ENCODE results near the gene VAMP2.

VAMP2 gene

DNA sequence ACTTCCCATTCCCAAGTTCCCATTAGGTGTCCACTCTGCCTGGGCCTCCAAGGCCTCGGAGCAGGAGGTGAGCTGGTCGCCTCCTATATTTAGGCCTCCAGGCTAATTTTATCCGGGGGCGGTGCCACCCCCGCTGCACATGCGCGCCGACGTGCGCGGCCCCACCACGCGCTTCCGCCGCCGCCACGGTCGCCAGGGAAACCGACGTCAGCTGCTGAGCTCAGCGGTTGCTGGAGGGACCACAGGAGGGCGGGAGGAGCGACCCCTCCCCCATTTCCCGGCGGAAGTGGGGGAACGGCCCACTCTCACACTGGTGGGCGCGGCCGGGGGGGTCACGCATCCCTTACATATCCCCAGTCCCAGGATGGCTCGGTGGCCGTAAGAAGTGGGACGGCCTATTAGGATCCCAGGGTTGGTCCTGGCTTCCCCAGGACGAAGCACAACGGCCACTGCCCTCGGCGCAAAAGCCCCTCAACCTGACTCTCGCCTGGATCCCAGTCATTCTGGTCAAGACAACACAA, 11.6 kb downstream of the VAMP2 start:
- H4K20me1 ChIP-seq (ENCODE audit: low read depth, low read length) = no peaks in the 10 kb centered on the region
- peak overlapping the region; percentile 62 for H3K4me3 ChIP-seq (ENCODE audit: insufficient read depth, low read length, poor library complexity, severe bottlenecking)
- no peak for TF ChIP-seq EZH2phosphoT487 (conservative IDR thresholded peaks at IDR 0.05; ENCODE audit: low read length)
- TF ChIP-seq, protein P1, sequence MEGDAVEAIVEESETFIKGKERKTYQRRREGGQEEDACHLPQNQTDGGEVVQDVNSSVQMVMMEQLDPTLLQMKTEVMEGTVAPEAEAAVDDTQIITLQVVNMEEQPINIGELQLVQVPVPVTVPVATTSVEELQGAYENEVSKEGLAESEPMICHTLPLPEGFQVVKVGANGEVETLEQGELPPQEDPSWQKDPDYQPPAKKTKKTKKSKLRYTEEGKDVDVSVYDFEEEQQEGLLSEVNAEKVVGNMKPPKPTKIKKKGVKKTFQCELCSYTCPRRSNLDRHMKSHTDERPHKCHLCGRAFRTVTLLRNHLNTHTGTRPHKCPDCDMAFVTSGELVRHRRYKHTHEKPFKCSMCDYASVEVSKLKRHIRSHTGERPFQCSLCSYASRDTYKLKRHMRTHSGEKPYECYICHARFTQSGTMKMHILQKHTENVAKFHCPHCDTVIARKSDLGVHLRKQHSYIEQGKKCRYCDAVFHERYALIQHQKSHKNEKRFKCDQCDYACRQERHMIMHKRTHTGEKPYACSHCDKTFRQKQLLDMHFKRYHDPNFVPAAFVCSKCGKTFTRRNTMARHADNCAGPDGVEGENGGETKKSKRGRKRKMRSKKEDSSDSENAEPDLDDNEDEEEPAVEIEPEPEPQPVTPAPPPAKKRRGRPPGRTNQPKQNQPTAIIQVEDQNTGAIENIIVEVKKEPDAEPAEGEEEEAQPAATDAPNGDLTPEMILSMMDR (IDR thresholded peaks at IDR 0.05; ENCODE audit: insufficient read depth, low read length, poor library complexity, severe bottlenecking) = no peak
- H3K9ac ChIP-seq (ENCODE audit: low read length) = peak overlapping the region; percentile 70
- no peak overlapping the region for H2AFZ ChIP-seq (ENCODE audit: low read depth, low read length, severe bottlenecking)
- peak overlapping the region; percentile 38 for H3K27ac ChIP-seq (ENCODE audit: low read depth, low read length)
- 0 out of 2 replicates have a peak, but pooled peaks cover 3% of the 10 kb centered on the region for H3F3A ChIP-seq (ENCODE audit: insufficient read depth)
- H3K9me2 ChIP-seq (replicated peaks; ENCODE audit: insufficient read depth, low read length) = no peaks in the 10 kb centered on the region
- H3K27me3 ChIP-seq (ENCODE audit: low read length) = no peaks in the 10 kb centered on the region
- no peaks in the 10 kb centered on the region for H3K36me3 ChIP-seq (ENCODE audit: low read length)
- no peaks in the 10 kb centered on the region for H3K9me3 ChIP-seq (ENCODE audit: insufficient read depth, low read length)
- H3K79me2 ChIP-seq (ENCODE audit: insufficient read depth, low read length) = peaks cover 8% of the 10 kb centered on the region; the same call in 1 of the 2 replicates
- H3K4me2 ChIP-seq (ENCODE audit: low read depth, low read length, poor library complexity, severe bottlenecking) = peak overlapping the region; percentile 67

DNA sequence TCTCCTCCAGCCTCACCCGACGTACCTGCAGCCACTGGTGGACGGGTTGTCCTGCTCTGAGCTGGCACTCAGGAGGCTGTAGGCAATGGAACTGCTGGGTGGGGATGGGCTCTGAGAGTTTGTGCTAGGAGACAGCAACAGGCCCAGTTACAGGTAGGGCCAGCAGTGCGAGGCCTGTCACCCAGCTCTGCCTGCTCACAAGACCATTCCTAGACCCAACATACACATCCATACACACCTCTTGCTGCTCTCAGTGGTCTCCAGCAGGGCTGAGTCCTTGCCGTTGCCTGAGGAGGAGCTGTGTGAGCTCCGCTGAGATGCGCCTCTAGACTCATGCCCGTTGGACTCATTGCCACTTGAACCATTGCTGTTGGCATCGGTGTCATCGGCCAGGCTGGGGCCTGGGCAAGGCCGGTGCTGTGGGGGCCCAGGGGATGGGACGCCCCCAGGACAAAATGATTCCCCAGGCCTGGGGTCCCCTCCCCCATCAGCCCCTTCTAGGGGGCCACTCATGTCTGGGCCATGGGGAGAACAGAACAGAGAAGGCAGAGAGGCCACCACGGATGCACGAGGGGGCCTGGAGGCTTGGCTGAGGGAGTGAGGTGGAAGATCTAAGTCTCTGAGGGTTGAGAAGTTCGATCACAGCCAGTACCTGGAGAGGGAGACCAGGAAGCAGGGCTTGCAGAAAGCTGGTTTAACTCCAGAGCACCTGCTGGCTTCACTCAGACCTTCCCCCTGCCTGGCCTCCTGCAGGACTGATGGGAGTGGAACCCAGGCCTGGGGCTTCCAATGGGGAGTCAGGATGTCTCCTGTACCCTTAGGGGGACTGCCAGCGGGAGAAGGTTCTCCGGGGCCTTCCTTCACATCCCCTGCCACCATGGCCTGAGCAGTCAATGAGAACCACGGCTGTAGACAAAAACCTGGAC, 12.3 kb downstream of the VAMP2 start:
- Histone ChIP-seq H3K9me3 (ENCODE audit: insufficient read depth, low read length) (no peaks in the 10 kb centered on the region), H3K4me3 (ENCODE audit: insufficient read depth, low read length, poor library complexity, severe bottlenecking) (peak overlapping the region; percentile 62), H3K36me3 (ENCODE audit: low read length) (no peaks in the 10 kb centered on the region), H4K20me1 (ENCODE audit: low read depth, low read length) (no peaks in the 10 kb centered on the region), H3F3A (ENCODE audit: insufficient read depth) (0 out of 2 replicates have a peak, but pooled peaks cover 3% of the 10 kb centered on the region), H3K9me2 (replicated peaks; ENCODE audit: insufficient read depth, low read length) (no peaks in the 10 kb centered on the region), H3K27me3 (ENCODE audit: low read length) (no peaks in the 10 kb centered on the region), H3K79me2 (ENCODE audit: insufficient read depth, low read length) (peaks cover 5% of the 10 kb centered on the region; the same call in 1 of the 2 replicates), H3K4me2 (ENCODE audit: low read depth, low read length, poor library complexity, severe bottlenecking) (peak overlapping the region; percentile 67), H3K27ac (ENCODE audit: low read depth, low read length) (peak overlapping the region; percentile 38), H3K9ac (ENCODE audit: low read length) (0 out of 2 replicates have a peak overlapping the region, but pooled peaks have one; percentile 12), H2AFZ (ENCODE audit: low read depth, low read length, severe bottlenecking) (no peak overlapping the region)
- TF ChIP-seq EZH2phosphoT487 (conservative IDR thresholded peaks at IDR 0.05; ENCODE audit: low read length) = no peak
- TF ChIP-seq, protein P1 (IDR thresholded peaks at IDR 0.05; ENCODE audit: insufficient read depth, low read length, poor library complexity, severe bottlenecking) = no peak

DNA sequence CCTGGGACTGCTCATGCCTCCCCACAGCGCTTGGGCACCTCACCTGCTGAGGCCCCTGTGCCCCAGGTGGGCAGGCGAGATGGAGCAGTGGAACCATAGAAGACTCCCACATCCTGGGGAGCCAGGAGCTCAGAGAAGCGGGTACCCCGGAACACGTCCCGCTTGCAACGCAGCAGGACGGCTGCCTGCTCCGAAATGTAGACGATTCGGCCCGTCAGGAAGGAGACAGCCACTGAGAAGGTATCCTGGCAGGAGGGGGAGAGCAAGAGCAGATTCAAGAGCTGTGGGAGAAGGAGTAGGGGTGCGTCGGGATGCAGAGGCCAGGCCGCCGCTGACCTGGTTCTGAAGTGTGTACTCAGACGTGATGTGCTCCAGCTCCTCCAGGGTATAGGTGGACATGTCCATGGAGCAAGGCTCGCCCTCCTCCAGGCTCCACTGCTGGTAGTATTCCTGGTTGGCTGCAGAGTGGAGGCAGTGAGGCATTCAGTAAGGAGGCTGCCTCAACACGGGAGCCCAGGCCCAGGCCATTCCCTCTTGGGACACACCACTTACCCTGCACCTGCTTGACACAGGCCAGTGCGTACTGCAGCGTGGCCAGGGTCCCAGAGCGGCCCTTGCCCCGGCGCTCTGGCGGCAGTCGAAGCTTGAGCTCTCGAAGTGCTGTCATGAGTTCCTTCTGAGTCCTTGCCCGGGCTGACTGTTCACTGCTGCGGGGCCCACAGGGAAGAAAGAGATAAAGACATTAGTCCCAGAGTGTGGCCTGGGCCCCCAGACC, 13.1 kb downstream of the VAMP2 start:
- Histone ChIP-seq H2AFZ (ENCODE audit: low read depth, low read length, severe bottlenecking) (no peak overlapping the region), H3K79me2 (ENCODE audit: insufficient read depth, low read length) (peaks cover 5% of the 10 kb centered on the region; the same call in 1 of the 2 replicates), H3K36me3 (ENCODE audit: low read length) (no peaks in the 10 kb centered on the region), H4K20me1 (ENCODE audit: low read depth, low read length) (no peaks in the 10 kb centered on the region), H3K27ac (ENCODE audit: low read depth, low read length) (no peak overlapping the region), H3F3A (ENCODE audit: insufficient read depth) (0 out of 2 replicates have a peak, but pooled peaks cover 3% of the 10 kb centered on the region), H3K4me2 (ENCODE audit: low read depth, low read length, poor library complexity, severe bottlenecking) (no peak overlapping the region), H3K9me3 (ENCODE audit: insufficient read depth, low read length) (no peaks in the 10 kb centered on the region), H3K9ac (ENCODE audit: low read length) (no peak overlapping the region), H3K4me3 (ENCODE audit: insufficient read depth, low read length, poor library complexity, severe bottlenecking) (no peak overlapping the region), H3K27me3 (ENCODE audit: low read length) (no peaks in the 10 kb centered on the region), H3K9me2 (replicated peaks; ENCODE audit: insufficient read depth, low read length) (no peaks in the 10 kb centered on the region)
- TF ChIP-seq EZH2phosphoT487 (conservative IDR thresholded peaks at IDR 0.05; ENCODE audit: low read length) = no peak
- TF ChIP-seq, protein P1 (IDR thresholded peaks at IDR 0.05; ENCODE audit: insufficient read depth, low read length, poor library complexity, severe bottlenecking) = no peak
